Femur (tissue), 1 donor: Measurements from ENCODE around the gene MTF2.

ENCODE experiments used
- DNase-seq: peaks from one replicate; pipeline ENCODE4 v3.0.0-alpha.2; 2017

The MTF2 gene

DNA sequence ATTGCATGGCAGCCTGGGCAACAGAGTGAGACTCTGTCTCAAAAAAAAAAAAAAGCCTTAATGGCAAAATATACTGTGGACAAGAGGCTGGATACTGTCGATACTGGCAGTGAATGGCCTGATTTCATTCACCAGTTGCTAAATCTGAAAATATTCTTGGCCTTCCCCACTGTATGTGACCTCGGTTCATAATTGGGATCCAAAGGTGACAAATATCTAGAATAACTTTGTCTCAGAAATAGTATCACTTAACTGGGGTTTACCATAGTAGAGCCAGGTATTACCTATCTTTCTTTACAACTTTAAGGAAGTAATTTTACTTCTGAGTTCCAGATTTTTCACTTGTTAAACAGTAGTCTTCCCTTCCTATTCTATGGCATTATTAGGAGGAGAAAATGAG lies 8.4 kb downstream of the MTF2 start:
- DNase-seq: no peak

DNA sequence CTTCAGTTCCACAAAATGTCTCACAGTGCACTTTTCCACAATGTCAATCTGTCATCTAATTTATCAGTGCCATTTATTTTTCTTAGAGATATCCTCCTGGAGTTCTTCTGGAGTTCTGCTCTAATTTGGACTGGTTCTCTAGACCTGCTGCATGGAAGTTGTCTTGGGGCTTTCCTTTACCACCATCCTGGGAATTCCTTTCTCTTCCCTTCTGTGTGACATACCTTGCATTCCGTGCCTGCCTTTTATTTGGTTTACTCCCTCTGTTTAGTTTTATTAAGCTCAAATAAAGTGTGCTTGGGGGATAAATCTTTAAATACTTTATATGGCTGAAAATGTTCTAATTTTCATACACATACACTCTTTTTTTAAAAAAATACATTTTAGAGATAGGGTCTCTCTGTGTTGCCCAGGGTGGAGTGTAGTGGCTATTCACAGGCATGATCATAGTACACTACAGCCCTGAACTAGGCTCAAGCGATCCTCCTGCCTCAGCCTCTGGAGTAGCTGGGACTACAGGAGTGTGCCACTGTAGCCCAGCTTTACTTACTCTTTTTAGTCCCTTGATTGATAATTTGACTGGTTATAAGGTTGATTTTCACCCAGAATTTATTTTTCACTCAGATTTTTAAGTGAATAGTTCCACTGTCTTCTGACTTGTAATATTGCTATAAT lies 14.4 kb downstream of the MTF2 start:
- DNase-seq: no peak

DNA sequence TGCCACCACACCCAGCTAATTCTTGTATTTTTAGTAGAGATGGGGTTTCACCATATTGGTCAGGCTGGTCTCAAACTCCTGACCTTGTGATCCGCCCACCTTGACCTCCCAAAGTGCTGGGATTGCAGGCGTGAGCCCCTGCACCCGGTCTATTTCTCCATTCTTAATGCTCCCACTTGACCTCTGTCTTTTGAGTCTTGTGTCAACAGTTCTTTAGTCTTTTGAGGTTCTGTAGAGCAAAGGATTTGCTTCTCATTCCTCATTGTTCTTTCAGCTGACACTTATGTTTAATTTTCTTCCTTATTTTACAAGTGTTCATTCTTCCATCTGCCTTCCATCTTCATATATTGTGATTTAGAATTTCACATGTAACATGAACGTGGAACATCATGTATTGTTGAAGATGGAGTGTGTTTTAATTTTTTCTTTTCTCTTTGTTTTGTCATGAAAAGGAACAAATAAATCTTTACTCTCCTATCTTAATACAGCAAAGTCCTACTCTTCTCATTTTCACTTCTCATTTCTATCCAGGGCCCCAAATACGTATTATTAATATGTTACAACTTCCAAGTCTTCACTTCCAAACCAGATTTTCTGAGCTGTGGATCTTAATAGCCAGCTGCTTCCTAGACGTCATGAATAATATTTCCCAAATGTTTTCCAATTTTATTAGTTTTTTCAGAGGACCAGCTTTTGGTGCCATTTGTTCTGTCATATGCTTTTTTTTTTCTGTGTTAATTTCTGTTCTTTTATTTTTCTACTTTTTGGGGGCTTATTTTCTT lies 16.9 kb downstream of the MTF2 start:
- DNase-seq: no peak

DNA sequence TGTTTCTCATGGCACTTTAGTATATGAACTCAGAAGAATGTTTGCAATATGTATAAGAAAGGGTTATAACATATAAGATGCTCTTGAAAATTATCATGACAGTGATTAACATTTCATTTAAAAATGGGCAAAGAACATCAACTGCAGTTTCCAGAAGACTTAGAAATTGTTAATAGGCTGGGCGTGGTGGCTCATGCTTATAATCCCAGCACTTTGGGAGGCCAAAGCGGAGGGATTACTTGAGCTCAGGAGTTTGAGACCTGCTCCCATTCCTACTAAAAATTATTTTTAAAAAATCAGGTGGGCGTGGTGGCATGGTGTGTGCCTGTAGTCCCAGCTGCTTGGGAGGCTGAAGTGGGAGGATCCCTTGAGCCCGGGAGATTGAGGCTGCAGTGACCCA lies 23.1 kb downstream of the MTF2 start:
- DNase-seq: no peak

- no peak for DNase-seq
These were observed 27.1 kb downstream of the MTF2 start for GRCh38 chr1:93106226-93106625.

DNA sequence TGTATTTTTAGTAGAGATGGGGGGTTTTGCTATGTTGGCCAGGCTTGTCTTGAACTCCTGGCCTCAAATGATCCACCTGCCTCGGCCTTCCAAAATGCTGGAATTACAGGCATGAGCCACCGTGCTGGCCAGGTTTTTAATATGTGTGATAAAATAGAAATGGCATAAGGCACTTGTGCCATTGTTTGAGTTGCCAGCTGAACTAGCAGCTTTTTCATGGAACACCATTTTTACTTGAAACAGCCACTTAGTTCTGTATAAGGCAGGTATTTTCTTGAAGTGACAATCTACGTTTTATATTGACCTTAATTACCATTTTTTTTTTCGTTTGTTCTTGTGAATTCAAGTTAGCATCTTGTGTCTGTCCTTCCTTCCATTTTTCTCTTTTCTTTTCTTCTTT lies 28.3 kb downstream of the MTF2 start:
- DNase-seq: no peak

GRCh38 chr1:93108335-93108734 lies 29.3 kb downstream of the MTF2 start:
- no peak for DNase-seq

GRCh38 chr1:93109578-93109977 lies 30.5 kb downstream of the MTF2 start:
- no peak for DNase-seq

DNA sequence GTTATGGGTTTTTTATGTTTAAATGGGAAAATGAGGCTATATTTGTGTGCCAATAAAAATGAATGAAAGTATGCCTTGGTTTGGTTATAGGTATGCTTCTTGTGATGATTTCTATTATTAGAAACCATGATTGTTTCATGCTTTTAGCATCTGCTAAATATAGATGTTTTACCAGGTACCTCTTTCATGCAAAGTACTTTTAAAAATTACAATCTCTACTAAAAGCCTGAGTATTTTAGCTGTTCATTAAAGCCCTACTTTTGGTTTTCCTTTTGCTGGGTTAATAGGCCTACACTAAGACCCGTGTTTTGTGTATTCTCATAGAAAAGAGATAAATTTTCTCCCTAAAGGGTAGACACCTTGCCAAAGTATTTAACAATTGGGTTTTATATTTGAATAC lies 32.0 kb downstream of the MTF2 start:
- DNase-seq: no peak

GRCh38 chr1:93111561-93111960 lies 32.5 kb downstream of the MTF2 start:
- DNase-seq: no peak

- no peak for DNase-seq
These were observed 34.0 kb downstream of the MTF2 start for GRCh38 chr1:93113127-93113526.

- no peak for DNase-seq
These were observed 35.3 kb downstream of the MTF2 start for GRCh38 chr1:93114391-93114790.

DNA sequence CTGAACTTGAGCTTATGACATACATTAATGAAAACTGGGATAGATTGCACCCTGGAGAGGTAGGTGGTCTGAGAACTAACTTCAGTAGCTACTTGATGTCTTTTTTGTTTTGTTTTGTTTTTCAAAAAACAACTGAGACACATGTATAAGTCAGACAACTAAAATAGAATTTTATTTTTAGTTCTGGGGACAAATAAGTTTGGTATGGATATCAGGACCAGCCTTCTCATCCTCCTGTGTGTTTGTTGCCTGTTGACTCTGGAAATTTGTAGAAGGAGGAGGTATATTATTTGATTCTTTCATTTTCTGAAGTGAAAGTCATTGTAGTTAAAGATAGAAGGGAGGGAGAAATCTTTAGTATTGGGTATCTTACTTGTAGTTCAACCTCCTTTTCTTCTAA lies 41.5 kb downstream of the MTF2 start:
- DNase-seq: no peak

DNA sequence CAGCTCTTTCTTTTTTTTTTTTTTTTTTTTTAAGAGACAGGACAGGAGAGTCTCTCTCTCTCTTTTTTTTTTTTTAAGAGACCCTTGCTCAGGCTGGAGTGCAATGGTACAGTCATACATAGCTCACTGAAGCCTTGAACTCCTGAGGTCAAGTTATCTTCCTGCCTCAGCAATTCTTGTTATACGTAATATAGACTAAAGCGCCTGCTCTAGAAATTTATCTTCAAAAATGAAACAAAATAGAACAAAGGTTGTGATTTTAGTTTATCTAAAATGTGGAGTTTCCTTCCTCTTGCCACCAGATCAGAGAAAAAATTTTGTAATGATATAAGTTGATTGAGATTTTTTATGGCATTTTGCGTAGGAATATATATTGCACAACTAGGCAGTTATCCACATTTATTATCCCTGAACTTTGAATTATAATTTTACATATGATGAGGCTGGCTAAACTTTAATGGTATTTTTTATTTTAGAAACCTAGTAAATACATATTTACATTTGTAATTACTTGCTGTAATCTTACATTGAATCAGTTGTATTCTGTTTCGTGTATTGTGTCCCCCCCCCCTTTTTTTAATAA lies 44.2 kb downstream of the MTF2 start:
- no peak for DNase-seq

- no peak for DNase-seq
These were observed 45.7 kb downstream of the MTF2 start for GRCh38 chr1:93124556-93125355.

GRCh38 chr1:93129507-93130099 lies 50.5 kb downstream of the MTF2 start:
- no peak for DNase-seq

- DNase-seq: no peak
These were observed 53.6 kb downstream of the MTF2 start for GRCh38 chr1:93132638-93133037.

- DNase-seq: no peak
These were observed 57.4 kb downstream of the MTF2 start for GRCh38 chr1:93136445-93136844.

DNA sequence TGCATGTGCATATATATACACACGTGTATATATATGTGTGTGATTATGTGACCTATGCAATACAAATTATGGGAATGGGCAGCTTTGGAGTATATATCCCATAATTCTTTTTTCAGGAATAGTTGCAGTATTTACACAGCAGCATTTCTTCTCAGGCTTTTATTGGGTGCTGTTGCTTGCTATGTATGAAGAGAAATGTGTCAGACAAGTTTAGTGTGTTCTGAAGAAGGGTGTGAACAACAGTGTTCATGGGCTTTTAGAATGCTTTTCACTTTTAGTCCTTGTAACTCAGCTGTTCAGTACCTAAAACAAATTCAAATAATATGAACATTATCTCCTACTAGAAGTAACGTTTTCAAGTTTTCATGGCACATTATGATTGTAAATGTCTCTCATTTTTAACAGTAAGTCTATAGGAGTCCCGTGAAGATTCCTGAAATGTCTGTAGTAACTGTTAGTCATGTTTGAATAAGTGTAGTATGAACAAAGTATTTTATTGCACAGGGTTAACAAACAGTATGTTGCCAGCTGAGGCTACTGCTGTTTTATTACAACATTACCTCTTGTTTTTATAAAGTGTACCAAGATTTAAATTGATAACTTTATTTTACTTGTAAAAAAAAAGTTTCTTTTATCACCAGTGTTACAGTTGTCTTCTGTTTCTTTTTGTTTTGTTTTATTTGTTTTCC lies 58.7 kb downstream of the MTF2 start:
- no peak for DNase-seq

- no peak for DNase-seq
These were observed 61.0 kb downstream of the MTF2 start for GRCh38 chr1:93140106-93140505.

DNA sequence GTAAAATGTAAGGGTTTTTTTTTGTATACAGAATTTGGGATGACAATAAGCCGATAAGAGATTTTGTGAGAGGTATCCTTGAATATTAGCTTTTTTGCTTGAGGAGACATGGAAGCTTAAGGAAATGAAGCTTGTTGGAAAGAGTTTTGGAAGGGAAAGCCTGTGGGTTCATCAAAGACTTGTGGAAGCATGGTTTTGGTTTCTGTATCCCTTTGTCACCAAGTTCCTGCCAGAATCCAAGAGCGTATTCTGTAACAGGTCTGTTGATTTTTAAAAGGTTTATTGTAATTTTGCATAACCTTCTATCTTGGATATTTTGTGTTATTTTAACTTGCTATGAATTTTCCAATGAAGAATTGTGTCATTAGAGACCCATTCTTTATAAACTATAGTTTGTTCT lies 63.1 kb downstream of the MTF2 start:
- DNase-seq: no peak

DNA sequence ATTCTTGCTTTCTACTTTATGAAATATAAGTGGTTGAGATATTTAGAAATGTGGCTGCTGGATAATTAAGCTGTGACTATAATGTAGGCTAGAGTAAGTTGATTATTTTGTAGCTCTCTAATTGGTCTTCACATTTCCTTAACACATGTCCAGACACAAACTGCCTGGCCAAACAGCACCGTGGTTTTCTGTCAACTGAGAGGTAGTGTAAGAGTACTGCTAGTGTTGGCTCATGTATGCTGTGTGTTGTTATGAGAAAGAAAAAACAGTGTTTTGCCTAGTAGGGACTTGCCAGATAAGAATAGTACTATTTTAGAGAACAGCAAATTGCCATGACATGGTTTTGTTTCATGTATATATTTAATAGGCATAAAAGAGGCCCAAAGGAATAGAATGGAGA lies 64.1 kb downstream of the MTF2 start:
- DNase-seq: no peak
